Measurements from ENCODE around the gene MAML3.

GRCh38 chr4:140069066-140069465, 84.9 kb downstream of the MAML3 start:
- TF ChIP-seq POLR2A (IDR thresholded peaks at IDR 0.05) (no peak), EP300 (IDR thresholded peaks at IDR 0.05) (no peak)
- TF ChIP-seq, protein P1, sequence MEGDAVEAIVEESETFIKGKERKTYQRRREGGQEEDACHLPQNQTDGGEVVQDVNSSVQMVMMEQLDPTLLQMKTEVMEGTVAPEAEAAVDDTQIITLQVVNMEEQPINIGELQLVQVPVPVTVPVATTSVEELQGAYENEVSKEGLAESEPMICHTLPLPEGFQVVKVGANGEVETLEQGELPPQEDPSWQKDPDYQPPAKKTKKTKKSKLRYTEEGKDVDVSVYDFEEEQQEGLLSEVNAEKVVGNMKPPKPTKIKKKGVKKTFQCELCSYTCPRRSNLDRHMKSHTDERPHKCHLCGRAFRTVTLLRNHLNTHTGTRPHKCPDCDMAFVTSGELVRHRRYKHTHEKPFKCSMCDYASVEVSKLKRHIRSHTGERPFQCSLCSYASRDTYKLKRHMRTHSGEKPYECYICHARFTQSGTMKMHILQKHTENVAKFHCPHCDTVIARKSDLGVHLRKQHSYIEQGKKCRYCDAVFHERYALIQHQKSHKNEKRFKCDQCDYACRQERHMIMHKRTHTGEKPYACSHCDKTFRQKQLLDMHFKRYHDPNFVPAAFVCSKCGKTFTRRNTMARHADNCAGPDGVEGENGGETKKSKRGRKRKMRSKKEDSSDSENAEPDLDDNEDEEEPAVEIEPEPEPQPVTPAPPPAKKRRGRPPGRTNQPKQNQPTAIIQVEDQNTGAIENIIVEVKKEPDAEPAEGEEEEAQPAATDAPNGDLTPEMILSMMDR (IDR thresholded peaks at IDR 0.05): no peak

Measured in suprapubic skin (tissue), 3 donors.